ENCODE data around the gene CHST8.

- TF ChIP-seq CTCF (conservative IDR thresholded peaks at IDR 0.05) (no peak), EZH2 (IDR thresholded peaks at IDR 0.05; ENCODE audit: low read depth) (no peak)
Measured at GRCh38 chr19:33582914-33583313, 38.8 kb upstream of the CHST8 start.
